Hypothalamus (tissue), 51 donors: ENCODE data around the gene STK26.
"Not testable (repeated sequence)": the region's sequence is repeated elsewhere in the genome, so short reads cannot be mapped to it uniquely, and the experiment has no call there.

Source experiments
- DNase-seq, 51 donors: peaks; one replicate each; lab custom pipeline; 2025; lab: John Stamatoyannopoulos, UW

Gene STK26

GRCh38 chrX:132022967-132023895 is at the start of gene STK26:
Gene STK26, plus strand, starts transcription at chrX:132023302. Its CDS starts 316 bp downstream, at chrX:132023618.
- DNase-seq = peak in 31 of 51 donors; percentile 0 to 37 (median 4)

GRCh38 chrX:131975851-131976250 is 47.3 kb upstream of the STK26 start:
- no peak for DNase-seq

- DNase-seq = no peak
Measured at GRCh38 chrX:131977619-131978018, 45.5 kb upstream of the STK26 start.

GRCh38 chrX:131979116-131979515 is 44.0 kb upstream of the STK26 start:
- DNase-seq = no peak

- no peak for DNase-seq
Measured at GRCh38 chrX:131985526-131986049, 37.5 kb upstream of the STK26 start.

- DNase-seq = no peak
Measured at GRCh38 chrX:131987252-131987651, 35.9 kb upstream of the STK26 start.

DNA sequence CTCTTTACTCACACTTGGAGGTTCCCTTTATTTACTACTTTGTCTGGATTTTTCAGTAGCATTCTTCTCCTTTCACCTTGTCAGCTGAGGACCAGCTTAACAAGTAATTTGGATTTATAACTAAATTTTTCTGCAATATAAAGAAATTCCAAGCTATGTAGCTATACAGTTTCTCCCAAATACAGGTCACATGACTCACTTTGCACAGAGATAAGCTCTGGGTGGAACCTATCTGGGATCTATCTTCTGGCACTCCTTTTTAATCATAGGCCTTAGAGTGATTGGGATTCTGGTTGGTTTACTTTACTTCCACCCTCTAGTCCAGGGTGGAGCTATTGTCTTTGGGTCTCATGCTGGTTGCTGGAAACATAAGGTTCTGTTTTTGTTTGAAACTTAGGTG is 34.9 kb upstream of the STK26 start:
- DNase-seq = no peak

DNA sequence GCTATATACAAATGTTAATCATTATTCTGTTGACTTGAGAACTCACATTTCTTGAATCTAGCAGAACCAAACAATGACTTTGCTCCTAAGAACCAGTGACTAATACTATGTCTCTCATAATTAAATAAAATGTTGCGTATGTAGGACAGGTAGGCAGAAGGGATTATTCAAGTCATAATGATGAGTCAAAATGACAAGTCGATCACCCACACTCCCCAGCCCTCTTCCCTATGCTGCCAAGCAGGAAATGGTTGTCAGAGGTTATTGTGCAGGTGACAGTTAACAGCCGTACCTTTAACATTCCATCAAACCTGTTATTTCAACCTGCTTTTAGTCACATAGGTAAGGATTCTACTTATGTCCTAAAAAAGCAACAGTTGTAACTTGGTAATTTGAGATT is 22.0 kb upstream of the STK26 start:
- DNase-seq = no peak

- no peak for DNase-seq
Measured at GRCh38 chrX:132004728-132005127, 18.4 kb upstream of the STK26 start.

GRCh38 chrX:132009350-132009749 is 13.8 kb upstream of the STK26 start:
- DNase-seq = no peak

GRCh38 chrX:132010213-132010612 is 12.9 kb upstream of the STK26 start:
- DNase-seq = not testable (repeated sequence)

- no peak for DNase-seq
Measured at GRCh38 chrX:132015875-132016274, 7.2 kb upstream of the STK26 start.

- DNase-seq = no peak
Measured at GRCh38 chrX:132016628-132017430, 6.3 kb upstream of the STK26 start.

- DNase-seq = no peak
Measured at GRCh38 chrX:132017431-132018185, 5.5 kb upstream of the STK26 start.

GRCh38 chrX:132022198-132022966 is 720 bp upstream of the STK26 start:
- peak in 2 of 51 donors; percentile 0 to 5 for DNase-seq

- peak in 1 of 51 donors; percentile 0 for DNase-seq
Measured at GRCh38 chrX:132023896-132024386, 839 bp downstream of the STK26 start.

DNA sequence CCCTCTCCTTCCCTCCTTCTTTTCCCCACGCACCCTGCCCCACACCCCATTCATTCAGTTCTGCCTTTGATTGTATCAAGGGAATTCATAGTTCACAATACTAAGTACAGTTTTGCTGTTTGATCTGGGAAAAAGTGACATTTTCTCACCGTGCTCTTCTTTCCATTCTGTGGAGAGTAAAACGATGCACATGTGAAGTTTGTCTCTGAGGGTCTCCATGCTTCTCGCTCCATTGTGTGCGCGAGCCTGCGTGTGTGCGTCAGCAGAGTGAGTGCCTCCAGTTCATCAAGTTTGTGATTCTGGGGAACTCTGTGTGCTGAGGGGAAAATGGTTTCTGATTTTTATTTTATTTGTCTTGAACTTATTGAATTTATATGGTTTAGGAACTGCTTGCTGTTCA is 1.9 kb downstream of the STK26 start:
- no peak for DNase-seq

GRCh38 chrX:132030264-132030663 is 7.2 kb downstream of the STK26 start:
- no peak for DNase-seq

GRCh38 chrX:132031867-132032266 is 8.8 kb downstream of the STK26 start:
- no peak for DNase-seq

DNA sequence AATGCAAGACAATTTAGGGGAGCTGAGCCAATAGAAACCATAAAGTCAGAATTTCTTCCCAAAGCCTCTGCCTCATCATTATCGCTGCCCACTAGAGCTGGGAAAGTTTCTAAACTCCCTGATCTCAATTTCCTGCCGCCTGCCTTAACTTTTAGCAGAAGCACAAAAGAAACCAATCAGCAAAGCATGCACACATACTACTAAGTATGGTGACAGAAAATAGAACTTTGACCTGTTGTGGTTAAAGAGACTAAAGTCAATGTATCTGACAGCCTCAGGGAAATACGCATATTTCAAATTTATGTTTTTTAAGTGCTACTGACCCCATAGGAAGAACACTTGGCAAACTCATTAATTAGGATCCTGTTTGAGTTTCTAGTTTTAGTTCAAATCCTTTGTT is 10.1 kb downstream of the STK26 start:
- DNase-seq = no peak
